ENCODE results near the gene MS4A10. TPM values are rescaled to one million over a fixed set of nuclear protein-coding genes. Genes with fewer than 3 reads are reported as not detected.

Gene MS4A10
- total RNA-seq, 2 donors from 2014 or later = 0.45 TPM; not detected in 1

- intact Hi-C loops (cut with DNase I) = no loop called here
- H3K36me3 ChIP-seq = no peaks in the 10 kb centered on the region
- no peaks in the 10 kb centered on the region for H3K4me1 ChIP-seq (replicated peaks)
- 88% methylated on average over 9 of the region's 11 CpGs for WGBS
- DNase-seq (ENCODE audit: low spot score) = no peak
- no peaks in the 10 kb centered on the region for H3K27me3 ChIP-seq (replicated peaks; ENCODE audit: insufficient read depth)
- no peaks in the 10 kb centered on the region for H3K9me3 ChIP-seq
- TF ChIP-seq POLR2A (IDR thresholded peaks at IDR 0.05) (no peak), POLR2AphosphoS5 (IDR thresholded peaks at IDR 0.05) (no peak)
- TF ChIP-seq, protein P1, sequence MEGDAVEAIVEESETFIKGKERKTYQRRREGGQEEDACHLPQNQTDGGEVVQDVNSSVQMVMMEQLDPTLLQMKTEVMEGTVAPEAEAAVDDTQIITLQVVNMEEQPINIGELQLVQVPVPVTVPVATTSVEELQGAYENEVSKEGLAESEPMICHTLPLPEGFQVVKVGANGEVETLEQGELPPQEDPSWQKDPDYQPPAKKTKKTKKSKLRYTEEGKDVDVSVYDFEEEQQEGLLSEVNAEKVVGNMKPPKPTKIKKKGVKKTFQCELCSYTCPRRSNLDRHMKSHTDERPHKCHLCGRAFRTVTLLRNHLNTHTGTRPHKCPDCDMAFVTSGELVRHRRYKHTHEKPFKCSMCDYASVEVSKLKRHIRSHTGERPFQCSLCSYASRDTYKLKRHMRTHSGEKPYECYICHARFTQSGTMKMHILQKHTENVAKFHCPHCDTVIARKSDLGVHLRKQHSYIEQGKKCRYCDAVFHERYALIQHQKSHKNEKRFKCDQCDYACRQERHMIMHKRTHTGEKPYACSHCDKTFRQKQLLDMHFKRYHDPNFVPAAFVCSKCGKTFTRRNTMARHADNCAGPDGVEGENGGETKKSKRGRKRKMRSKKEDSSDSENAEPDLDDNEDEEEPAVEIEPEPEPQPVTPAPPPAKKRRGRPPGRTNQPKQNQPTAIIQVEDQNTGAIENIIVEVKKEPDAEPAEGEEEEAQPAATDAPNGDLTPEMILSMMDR (IDR thresholded peaks at IDR 0.05) = no peak
- no peak overlapping the region for H3K4me3 ChIP-seq
- no peak overlapping the region for H3K27ac ChIP-seq
Measured at GRCh38 chr11:60769811-60770210, 15.3 kb upstream of the MS4A10 start.

DNA sequence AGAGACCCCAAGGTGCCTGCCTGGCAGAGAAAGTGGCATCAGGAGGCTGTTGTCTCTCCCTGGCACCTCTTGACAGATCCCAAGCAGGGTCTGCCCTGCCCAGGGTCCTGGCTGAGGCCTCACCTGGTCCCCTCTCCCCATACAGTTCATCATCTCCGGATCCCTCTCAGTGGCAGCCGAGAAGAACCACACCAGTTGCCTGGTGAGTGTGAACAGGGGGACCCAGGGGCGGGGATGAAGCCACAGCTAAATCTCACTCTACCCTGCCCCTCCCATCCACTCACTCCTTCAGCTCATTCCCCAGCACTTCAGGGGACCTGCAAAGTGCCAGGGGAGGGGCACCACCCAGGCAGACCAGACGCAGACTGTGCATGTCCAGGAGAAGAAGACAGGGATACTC lies 14.0 kb upstream of the MS4A10 start:
- Histone ChIP-seq H3K4me1 (replicated peaks) (no peaks in the 10 kb centered on the region), H3K27ac (no peak overlapping the region), H3K9me3 (no peaks in the 10 kb centered on the region), H3K36me3 (no peaks in the 10 kb centered on the region), H3K27me3 (replicated peaks; ENCODE audit: insufficient read depth) (no peaks in the 10 kb centered on the region), H3K4me3 (no peak overlapping the region)
- intact Hi-C loops (cut with DNase I) = no loop called here
- no peak for TF ChIP-seq POLR2A (IDR thresholded peaks at IDR 0.05)
- no peak for TF ChIP-seq POLR2AphosphoS5 (IDR thresholded peaks at IDR 0.05)
- TF ChIP-seq, protein P1 (IDR thresholded peaks at IDR 0.05) = no peak
- WGBS = 96% methylated on average over 4 of the region's 4 CpGs
- no peak for DNase-seq (ENCODE audit: low spot score)

GRCh38 chr11:60771879-60772525 lies 13.1 kb upstream of the MS4A10 start:
- Histone ChIP-seq H3K36me3 (no peaks in the 10 kb centered on the region), H3K9me3 (no peaks in the 10 kb centered on the region)
- intact Hi-C loops (cut with DNase I) = no loop called here

DNA sequence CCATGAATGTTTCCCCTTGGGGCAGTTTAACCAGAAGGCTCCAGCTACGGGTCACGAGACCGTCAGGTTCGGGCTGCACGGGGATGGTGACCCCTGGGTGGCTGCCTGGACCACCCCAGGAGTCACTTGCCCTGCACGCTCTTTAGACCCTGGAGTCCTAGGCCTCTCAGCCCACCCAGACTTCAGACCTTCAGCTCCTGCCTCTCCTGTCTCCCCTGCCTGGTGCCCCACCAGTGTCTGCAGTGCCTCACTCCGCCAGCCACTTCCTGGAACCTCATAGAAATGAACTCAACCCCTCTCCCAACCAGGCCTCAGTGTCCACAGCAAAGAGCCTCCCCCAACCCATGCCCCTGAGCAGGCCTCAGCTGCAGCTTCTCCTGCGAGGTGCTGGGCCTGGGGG lies 12.5 kb upstream of the MS4A10 start:
- no peak overlapping the region for H3K27ac ChIP-seq
- WGBS = 90% methylated on average over 8 of the region's 8 CpGs
- intact Hi-C loops (cut with DNase I) = no loop called here
- no peak overlapping the region for H3K4me3 ChIP-seq
- H3K9me3 ChIP-seq = no peaks in the 10 kb centered on the region
- DNase-seq (ENCODE audit: low spot score) = no peak
- no peaks in the 10 kb centered on the region for H3K36me3 ChIP-seq
- H3K27me3 ChIP-seq (replicated peaks; ENCODE audit: insufficient read depth) = no peaks in the 10 kb centered on the region
- TF ChIP-seq POLR2AphosphoS5 (IDR thresholded peaks at IDR 0.05) = no peak
- TF ChIP-seq POLR2A (IDR thresholded peaks at IDR 0.05) = no peak
- no peaks in the 10 kb centered on the region for H3K4me1 ChIP-seq (replicated peaks)

More at GRCh38 chr11:60771879-60772525, 13.1 kb upstream of the MS4A10 start:
- TF ChIP-seq, protein P1 (IDR thresholded peaks at IDR 0.05) = no peak
- TF ChIP-seq POLR2AphosphoS5 (IDR thresholded peaks at IDR 0.05) = no peak
- TF ChIP-seq POLR2A (IDR thresholded peaks at IDR 0.05) = no peak
- WGBS = 91% methylated on average over 16 of the region's 16 CpGs
- DNase-seq (ENCODE audit: low spot score) = no peak
- Histone ChIP-seq H3K27me3 (replicated peaks; ENCODE audit: insufficient read depth) (no peaks in the 10 kb centered on the region), H3K27ac (no peak overlapping the region), H3K4me3 (no peak overlapping the region), H3K4me1 (replicated peaks) (no peaks in the 10 kb centered on the region)

DNA sequence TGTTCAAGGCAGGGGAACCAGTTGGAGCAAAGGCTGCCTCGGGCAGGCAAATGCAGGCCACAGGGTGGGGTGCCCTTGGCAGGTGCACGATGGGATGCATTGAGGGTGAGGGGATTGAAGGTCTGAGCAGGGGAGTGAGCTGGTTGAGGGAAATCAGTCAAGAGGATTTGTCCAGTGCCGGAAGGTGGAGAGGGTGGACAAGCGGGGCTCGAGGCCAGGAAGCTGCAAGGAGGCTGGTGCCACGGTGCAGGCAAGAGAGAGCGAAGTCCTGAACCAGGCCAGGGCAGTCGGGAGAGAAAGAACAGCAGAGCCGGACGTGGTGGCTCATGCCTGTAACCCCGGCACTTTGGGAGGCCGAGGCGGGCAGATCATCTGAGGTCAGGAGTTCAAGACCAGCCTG lies 10.4 kb upstream of the MS4A10 start:
- TF ChIP-seq, protein P1 (IDR thresholded peaks at IDR 0.05) = no peak
- TF ChIP-seq POLR2A (IDR thresholded peaks at IDR 0.05) = no peak
- TF ChIP-seq POLR2AphosphoS5 (IDR thresholded peaks at IDR 0.05) = no peak
- WGBS = 85% methylated on average over 13 of the region's 13 CpGs
- intact Hi-C loops (cut with DNase I) = loop anchor here (5.0 kb wide), 1 partner anchor 123 kb away; no protein-coding TSS in a partner anchor
- no peaks in the 10 kb centered on the region for H3K9me3 ChIP-seq
- no peak overlapping the region for H3K27ac ChIP-seq
- H3K36me3 ChIP-seq = no peaks in the 10 kb centered on the region
- no peaks in the 10 kb centered on the region for H3K27me3 ChIP-seq (replicated peaks; ENCODE audit: insufficient read depth)
- no peaks in the 10 kb centered on the region for H3K4me1 ChIP-seq (replicated peaks)
- no peak overlapping the region for H3K4me3 ChIP-seq
- no peak for DNase-seq (ENCODE audit: low spot score)
